H1 (cell line): Measurements from ENCODE around the gene AKR1B1. TPM values are rescaled to one million over a fixed set of nuclear protein-coding genes. Genes with fewer than 3 reads are reported as not detected.

Source experiments
- CHD2 ChIP-seq: IDR thresholded peaks from 2 replicates; pipeline ENCODE4 v1.6.1; 2012; ENCODE audit warnings: low read length, improper control_type of control experiment
- POLR2AphosphoS5 ChIP-seq: IDR thresholded peaks from 2 replicates; pipeline ENCODE4 v1.6.1; 2011; ENCODE audit warnings: low read depth, low read length
- RAD21 ChIP-seq, 2 experiments: IDR thresholded peaks in 1 of 2; conservative IDR thresholded peaks in 1 of 2; 2 replicates each; pipeline ENCODE4 v1.6.1; 2011; ENCODE audit warnings: low read depth in 2 of 2, low read length in 2 of 2, improper control_type of control experiment in 1 of 2, inconsistent platforms in 1 of 2, mild to moderate bottlenecking in 1 of 2, moderate library complexity in 1 of 2
- SP4 ChIP-seq: IDR thresholded peaks from 2 replicates; pipeline ENCODE4 v1.6.1; 2012; ENCODE audit warnings: low read length, inconsistent platforms
- polyA plus RNA-seq, 7 experiments: library from polyadenylated mRNA; depleted of rRNA in 3 of 7; stranded (reverse) in 5 of 7; unstranded in 2 of 7; fragments of >200 nt in 5 of 7; fragments of 200-250 nt in 2 of 7; gene quantifications; 1 replicate in 5 of 7; 2 replicates in 1 of 7; 4 replicates in 1 of 7; pipeline versions ENCODE4 v1.2.1 to v1.2.3, GENCODE V29; 2011 to 2013; ENCODE audit warnings: missing spikeins in 2 of 7, mixed read lengths in 2 of 7
- total RNA-seq: library from RNA; stranded (reverse); fragmentation: NEBNext Ultra II Directional; extraction: Animal tissue kit (Norgen Biotek cat#: 25700); gene quantifications from 2 replicates; pipeline ENCODE4 v1.2.1, GENCODE V29; 2021

Gene AKR1B1
- total and polyA plus RNA-seq, 2 of the 8 experiments (the other 6 are each of a cell fraction or from before 2014, with no cell fraction given) = 195 to 273 TPM

DNA sequence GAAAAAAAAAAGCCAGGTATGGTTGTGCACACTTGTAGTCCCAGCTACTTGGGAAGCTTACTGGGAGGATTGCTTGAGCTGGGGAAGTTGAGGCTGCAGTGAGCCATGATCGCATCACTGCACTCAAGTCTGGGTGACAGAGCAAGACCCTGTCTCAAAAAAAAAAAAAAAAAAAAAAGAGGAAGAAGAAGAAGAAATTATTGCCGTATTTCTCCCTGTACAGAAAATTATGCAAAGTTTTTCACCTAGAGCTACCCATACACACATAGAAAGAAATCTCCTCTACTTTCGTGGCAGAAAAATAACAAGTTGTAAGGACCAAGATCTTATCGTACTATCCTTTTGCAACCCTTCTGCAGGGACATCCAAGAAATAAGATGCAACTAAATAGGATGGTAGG lies 25.5 kb downstream of the AKR1B1 start (continued):
- TF ChIP-seq CHD2 = no peak
- no peak for TF ChIP-seq RAD21 (IDR thresholded peaks at IDR 0.05 in 1 of 2, conservative IDR thresholded peaks at IDR 0.05 in 1 of 2; ENCODE audit: low read depth in 2 of 2, low read length in 2 of 2)
- no peak for TF ChIP-seq SP4
- TF ChIP-seq POLR2AphosphoS5 = no peak
